EH (cell line): Measurements from ENCODE around the gene DYRK1B.
"Not testable (repeated sequence)": the region's sequence is repeated elsewhere in the genome, so short reads cannot be mapped to it uniquely, and the experiment has no call there.

Experiments
- DNase-seq: peaks from one replicate; pipeline ENCODE4 v3.0.0-alpha.2; 2015; ENCODE audit warnings: low read depth

Gene DYRK1B

DNA sequence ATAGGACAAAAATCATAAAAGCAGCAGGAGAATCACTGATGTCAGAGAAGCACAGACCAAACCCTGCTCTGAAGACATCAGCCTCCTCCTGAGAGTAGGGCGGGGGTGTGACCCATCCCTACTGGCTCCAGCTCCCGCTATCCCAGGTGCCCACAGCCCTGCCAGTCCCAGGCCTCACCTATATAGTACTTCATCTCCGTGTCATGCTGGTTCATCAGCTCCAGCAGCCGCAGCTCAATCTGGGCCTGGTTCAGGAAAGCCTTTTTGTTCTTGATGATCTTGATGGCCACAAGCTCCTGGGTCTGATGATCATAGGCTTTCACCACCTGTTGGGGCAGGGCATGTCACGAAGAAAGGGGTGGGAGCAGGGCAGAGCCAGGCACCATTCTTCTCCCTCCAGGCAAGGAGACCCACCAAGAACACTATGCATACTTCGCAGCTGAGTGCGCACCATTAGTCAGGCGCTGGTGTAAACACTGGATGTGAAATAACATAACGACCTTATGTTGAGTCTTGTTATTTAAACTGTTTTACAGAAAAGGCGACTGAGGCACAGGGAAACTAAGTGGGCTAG lies 4.2 kb downstream of the DYRK1B start:
- no peak for DNase-seq

- no peak for DNase-seq
Observed at GRCh38 chr19:39828654-39829032, 5.3 kb downstream of the DYRK1B start.

- DNase-seq, result no peak
Observed at GRCh38 chr19:39828015-39828653, 5.8 kb downstream of the DYRK1B start.

GRCh38 chr19:39827216-39827615 lies 6.7 kb downstream of the DYRK1B start:
- no peak for DNase-seq

- no peak for DNase-seq
Observed at GRCh38 chr19:39826311-39826945, 7.5 kb downstream of the DYRK1B start.

- no peak for DNase-seq
Observed at GRCh38 chr19:39825531-39826076, 8.4 kb downstream of the DYRK1B start.

- DNase-seq, result no peak
Observed at GRCh38 chr19:39825093-39825463, 8.9 kb downstream of the DYRK1B start.

DNA sequence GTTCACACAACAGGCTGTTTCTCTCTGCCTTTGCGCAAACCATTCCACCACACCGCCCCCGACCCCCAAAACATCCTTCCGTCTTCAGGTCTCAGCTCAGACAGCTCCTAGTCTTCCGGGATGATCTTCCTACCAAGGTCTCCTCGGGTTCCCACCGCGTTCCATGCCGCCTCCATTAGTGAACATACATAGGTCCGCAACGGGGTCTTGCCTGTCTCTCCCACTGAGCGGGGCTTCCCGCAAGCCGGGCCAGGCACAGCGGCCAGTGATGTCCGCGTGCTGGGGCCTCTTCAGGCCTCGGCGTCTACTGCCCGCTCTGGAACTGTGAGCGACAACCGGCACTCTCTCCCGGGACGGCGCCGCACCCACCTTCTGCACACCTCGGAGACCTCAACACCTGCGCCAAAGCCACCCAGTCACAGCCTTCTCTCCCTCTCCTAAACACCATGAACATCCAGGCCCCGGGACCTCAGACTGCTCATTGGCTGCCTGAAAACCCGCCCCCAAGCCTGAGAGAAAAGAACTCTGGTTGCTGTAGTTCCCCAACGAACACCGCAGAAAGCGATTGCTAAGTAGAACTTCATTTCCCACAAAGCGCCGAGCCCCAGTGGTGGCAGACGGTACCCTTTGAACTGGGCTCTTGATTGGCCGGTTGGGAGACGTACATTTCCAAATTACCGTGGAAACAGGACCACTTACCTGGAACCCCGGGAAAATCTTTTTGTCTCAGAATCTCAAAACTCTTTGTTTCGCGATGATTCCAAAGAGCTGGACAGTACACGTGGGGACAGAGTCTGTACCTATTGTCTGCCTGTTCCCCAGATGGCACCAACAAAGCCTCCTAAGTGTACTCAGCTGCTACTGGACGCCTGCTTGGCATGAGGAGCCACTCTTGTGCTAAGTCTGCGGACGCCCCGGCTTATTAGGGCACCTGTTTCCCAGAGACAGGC lies 9.5 kb downstream of the DYRK1B start:
- peak; percentile 94 for DNase-seq

GRCh38 chr19:39823686-39824085 lies 10.3 kb downstream of the DYRK1B start:
- no peak for DNase-seq

- DNase-seq, result no peak
Observed at GRCh38 chr19:39820696-39821095, 13.3 kb downstream of the DYRK1B start.

DNA sequence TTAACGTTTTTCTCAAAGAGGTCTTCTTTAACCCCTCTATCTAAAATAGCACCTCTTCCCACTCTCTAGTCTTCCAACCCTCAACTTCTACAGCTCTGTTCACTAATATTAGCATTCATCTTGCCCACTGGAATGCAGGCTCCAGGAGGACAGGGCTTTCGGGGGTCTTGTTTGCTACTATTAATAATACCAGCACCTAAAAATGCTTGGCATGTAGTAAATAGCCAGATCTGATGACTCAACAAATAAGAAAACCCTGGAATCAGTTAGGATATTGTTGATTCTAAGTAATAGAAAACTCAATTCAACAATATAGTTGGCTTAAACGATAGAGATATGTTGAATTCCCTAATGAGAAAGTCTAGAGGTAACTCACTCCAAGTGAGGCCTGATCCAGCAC lies 14.2 kb downstream of the DYRK1B start:
- DNase-seq, result no peak

DNA sequence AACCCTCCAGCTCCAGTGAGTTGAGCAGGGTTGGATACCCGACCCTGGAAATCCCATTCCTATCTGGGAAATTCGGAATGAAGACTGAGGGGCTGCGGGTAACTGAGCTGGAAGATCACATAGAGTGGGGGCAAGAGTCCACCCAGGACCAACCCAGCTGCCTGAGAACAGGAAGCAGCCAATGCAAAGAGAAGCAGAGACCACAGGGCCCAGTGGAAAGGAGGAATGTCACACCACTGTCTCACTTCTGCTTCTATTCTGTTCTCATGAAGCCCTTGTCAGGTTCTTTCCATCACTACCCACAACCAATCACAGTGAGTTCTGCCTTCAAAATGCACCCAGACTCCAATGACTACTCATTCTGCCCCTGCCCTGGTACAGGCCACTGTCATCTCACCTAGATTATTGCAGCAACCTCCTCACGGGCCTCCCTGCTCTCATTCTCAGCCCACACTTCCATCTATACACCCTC lies 15.3 kb downstream of the DYRK1B start:
- DNase-seq, result no peak

GRCh38 chr19:39817888-39818561 lies 15.9 kb downstream of the DYRK1B start:
- DNase-seq, result no peak

DNA sequence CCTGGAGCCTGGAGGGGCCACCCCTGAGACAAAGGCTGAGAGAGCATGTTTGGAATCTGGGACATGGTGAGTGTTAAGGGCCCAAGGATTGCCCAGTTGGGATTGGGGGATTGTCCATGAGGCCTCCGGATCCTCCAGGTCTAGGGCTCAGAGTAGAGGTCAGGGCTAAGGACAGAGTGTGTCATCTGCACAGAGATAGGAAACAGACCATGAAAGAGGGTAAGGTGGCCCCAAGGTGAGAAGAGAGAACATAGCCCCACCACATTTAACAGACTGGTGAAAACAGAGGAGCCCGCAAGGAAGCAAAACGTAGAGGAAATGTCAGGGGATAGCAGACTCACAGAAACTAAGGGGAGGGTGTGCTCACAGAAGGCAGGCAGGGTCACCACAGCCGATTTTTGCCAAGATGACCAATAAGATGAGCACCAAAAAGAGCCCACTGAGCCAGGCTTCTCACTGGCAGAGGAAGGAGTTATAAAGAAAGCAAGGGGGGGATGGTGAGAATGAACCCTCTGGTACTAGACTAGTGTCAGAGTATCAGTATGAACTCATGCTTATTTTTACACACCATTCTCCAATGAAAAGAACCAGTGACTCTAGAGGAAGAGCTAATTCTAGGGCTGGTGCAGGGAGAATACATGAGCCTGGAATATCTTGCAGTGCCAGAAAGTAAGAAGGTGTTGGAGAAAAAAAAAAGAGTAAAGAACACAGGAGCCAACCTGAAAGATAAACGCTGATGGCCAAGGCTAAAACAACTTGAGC lies 17.5 kb downstream of the DYRK1B start:
- DNase-seq, result no peak

DNA sequence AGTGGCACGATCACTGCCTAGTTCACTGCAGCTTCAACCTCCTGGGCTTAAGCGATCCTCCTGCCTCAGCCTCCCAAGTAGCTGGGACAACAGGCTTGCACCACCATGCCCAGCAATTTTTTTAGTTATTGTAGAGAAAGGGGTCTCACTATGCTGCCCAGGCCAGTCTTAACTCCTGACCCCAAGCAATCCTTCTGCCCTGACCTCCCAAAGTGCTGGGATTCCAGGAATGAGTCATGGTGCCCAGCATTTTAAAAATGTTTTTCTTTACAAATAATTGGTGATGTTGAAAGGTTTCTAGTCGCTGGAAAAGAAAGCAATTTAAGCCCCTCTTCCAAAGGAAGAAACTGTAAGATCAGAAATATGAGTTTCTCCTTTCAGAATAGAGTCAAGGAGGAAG lies 19.4 kb downstream of the DYRK1B start:
- DNase-seq, result peak; percentile 44

- not testable (repeated sequence) for DNase-seq
Observed at GRCh38 chr19:39814111-39814510, 19.9 kb downstream of the DYRK1B start.

DNA sequence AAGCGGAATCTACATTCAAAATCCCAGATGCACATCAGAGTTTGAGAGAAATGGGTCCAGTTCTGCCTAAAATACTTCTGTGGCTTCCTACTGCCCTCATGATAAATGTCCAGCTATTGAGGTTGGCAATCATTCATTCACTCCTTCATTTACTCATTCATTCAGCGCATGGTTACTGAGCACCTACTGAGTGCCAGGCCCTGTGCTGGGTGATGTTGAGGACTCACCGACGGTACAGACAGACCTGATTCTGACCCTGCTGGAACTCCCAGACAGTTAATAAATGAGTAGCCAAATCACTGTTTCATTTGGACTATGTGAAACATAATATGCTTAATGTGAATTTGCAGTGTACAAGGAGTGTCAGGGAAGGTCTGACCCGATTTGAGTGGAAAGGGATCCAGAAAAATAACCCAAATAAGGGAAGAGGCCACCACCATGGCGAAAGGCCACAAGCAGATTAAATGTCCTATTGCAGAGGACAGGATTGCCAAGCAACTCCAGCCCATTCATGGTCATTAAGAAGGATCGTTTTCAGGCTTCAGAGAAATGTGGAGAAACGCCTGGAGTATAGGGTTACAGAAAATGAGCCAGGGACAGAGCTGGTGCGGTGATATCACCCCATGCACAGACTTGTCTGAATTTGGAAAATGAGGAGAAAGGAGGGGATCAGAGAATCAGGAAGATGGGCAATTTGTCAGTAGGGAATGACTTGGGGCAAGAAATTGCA lies 20.5 kb downstream of the DYRK1B start:
- DNase-seq, result no peak

DNA sequence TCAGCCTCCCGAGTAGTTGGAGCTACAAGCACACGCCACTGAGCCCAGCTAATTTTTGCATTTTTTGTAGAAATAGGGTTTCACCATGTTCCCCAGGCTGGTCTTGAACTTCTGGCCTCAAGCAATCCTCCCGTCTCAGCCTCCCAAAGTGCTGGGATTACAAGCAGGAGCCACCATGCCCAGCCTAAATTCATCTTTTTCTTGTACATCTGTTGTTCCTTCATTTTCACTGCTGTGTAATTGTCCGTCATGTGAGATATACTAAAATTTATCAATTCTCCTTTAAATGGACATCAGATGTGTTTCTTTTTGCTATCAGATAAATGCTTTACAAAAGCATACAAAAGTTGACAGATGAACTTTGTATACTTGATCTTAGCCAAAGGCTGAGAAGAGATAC lies 22.9 kb downstream of the DYRK1B start:
- DNase-seq, result no peak

GRCh38 chr19:39810424-39810823 lies 23.5 kb downstream of the DYRK1B start:
- no peak for DNase-seq

GRCh38 chr19:39809368-39809767 lies 24.6 kb downstream of the DYRK1B start:
- DNase-seq, result no peak
